Measurements from ENCODE around the gene FAM3D. TPM values are rescaled to one million over a fixed set of nuclear protein-coding genes. Genes with fewer than 3 reads are reported as not detected.
"Not testable (repeated sequence)": the region's sequence is repeated elsewhere in the genome, so short reads cannot be mapped to it uniquely, and the experiment has no call there.

FAM3D gene
- total RNA-seq, 2 donors from 2014 or later: 646 to 707 TPM

- Histone ChIP-seq H3K36me3 (no peaks in the 10 kb centered on the region), H3K9ac (ENCODE audit: low read depth in 2 of 2, low read length in 2 of 2) (no peak overlapping the region), H3K9me3 (no peaks in the 10 kb centered on the region), H3K4me3 (no peak overlapping the region), H3K27ac (no peak overlapping the region), H3K27me3 (no peaks in the 10 kb centered on the region), H3K4me1 (no peaks in the 10 kb centered on the region)
- no peak for DNase-seq
- no peak for TF ChIP-seq CTCF (IDR thresholded peaks at IDR 0.05)
- intact Hi-C loops (cut with DNase I): loop anchor here (5.0 kb wide), 1 partner anchor 65 kb away; no protein-coding TSS in a partner anchor
Measured at GRCh38 chr3:58707390-58707930, 40.9 kb upstream of the FAM3D start.

GRCh38 chr3:58706395-58707167 is 40.0 kb upstream of the FAM3D start:
- Histone ChIP-seq H3K4me3 (no peak overlapping the region), H3K4me1 (no peaks in the 10 kb centered on the region), H3K27me3 (no peaks in the 10 kb centered on the region), H3K36me3 (no peaks in the 10 kb centered on the region), H3K9me3 (no peaks in the 10 kb centered on the region), H3K27ac (no peak overlapping the region), H3K9ac (ENCODE audit: low read depth in 2 of 2, low read length in 2 of 2) (no peak overlapping the region)
- TF ChIP-seq CTCF (IDR thresholded peaks at IDR 0.05): no peak
- DNase-seq: no peak
- intact Hi-C loops (cut with DNase I): loop anchor here (5.0 kb wide), 1 partner anchor 64 kb away; no protein-coding TSS in a partner anchor

- H3K27ac ChIP-seq: no peak overlapping the region
- no peak overlapping the region for H3K9ac ChIP-seq (ENCODE audit: low read depth in 2 of 2, low read length in 2 of 2)
- H3K4me1 ChIP-seq: no peaks in the 10 kb centered on the region
- intact Hi-C loops (cut with DNase I): loop anchor here (5.0 kb wide), 1 partner anchor 62 kb away; no protein-coding TSS in a partner anchor
- no peak for TF ChIP-seq CTCF (IDR thresholded peaks at IDR 0.05)
- no peak overlapping the region for H3K4me3 ChIP-seq
- no peak for DNase-seq
- H3K36me3 ChIP-seq: no peaks in the 10 kb centered on the region
- no peaks in the 10 kb centered on the region for H3K9me3 ChIP-seq
- H3K27me3 ChIP-seq: no peaks in the 10 kb centered on the region
Measured at GRCh38 chr3:58704745-58705144, 38.2 kb upstream of the FAM3D start.

GRCh38 chr3:58704304-58704703 is 37.7 kb upstream of the FAM3D start:
- H3K9ac ChIP-seq (ENCODE audit: low read depth in 2 of 2, low read length in 2 of 2); H3K27me3 ChIP-seq: not testable (repeated sequence)

GRCh38 chr3:58698246-58698645 is 31.7 kb upstream of the FAM3D start:
- no peaks in the 10 kb centered on the region for H3K9me3 ChIP-seq
- H3K4me1 ChIP-seq: peaks cover 6% of the 10 kb centered on the region
- no peaks in the 10 kb centered on the region for H3K36me3 ChIP-seq
- H3K4me3 ChIP-seq: no peak overlapping the region
- H3K9ac ChIP-seq (ENCODE audit: low read depth in 2 of 2, low read length in 2 of 2): no peak overlapping the region
- no peak for DNase-seq
- TF ChIP-seq CTCF (IDR thresholded peaks at IDR 0.05): no peak
- peak overlapping the region; percentile 80 for H3K27ac ChIP-seq
- intact Hi-C loops (cut with DNase I): no loop called here
- H3K27me3 ChIP-seq: no peaks in the 10 kb centered on the region

More at GRCh38 chr3:58704304-58704703, 37.7 kb upstream of the FAM3D start:
- H3K27ac ChIP-seq: peak overlapping the region; percentile 14
- H3K4me3 ChIP-seq; H3K36me3 ChIP-seq; intact Hi-C loops (cut with DNase I); H3K9me3 ChIP-seq; H3K4me1 ChIP-seq; DNase-seq: not testable (repeated sequence)

- H3K27me3 ChIP-seq: no peaks in the 10 kb centered on the region
- no peaks in the 10 kb centered on the region for H3K9me3 ChIP-seq
- H3K36me3 ChIP-seq: no peaks in the 10 kb centered on the region
- intact Hi-C loops (cut with DNase I): no loop called here
- peak overlapping the region; percentile 80 for H3K27ac ChIP-seq
- no peak overlapping the region for H3K9ac ChIP-seq (ENCODE audit: low read depth in 2 of 2, low read length in 2 of 2)
- H3K4me3 ChIP-seq: no peak overlapping the region
- DNase-seq: no peak
- TF ChIP-seq CTCF (IDR thresholded peaks at IDR 0.05): no peak
- peaks cover 6% of the 10 kb centered on the region for H3K4me1 ChIP-seq
Measured at GRCh38 chr3:58697561-58697960, 31.0 kb upstream of the FAM3D start.

GRCh38 chr3:58696813-58697212 is 30.2 kb upstream of the FAM3D start:
- H3K9me3 ChIP-seq; H3K27me3 ChIP-seq; H3K4me3 ChIP-seq; H3K36me3 ChIP-seq; intact Hi-C loops (cut with DNase I); H3K4me1 ChIP-seq; DNase-seq: not testable (repeated sequence)
- H3K9ac ChIP-seq (ENCODE audit: low read depth in 2 of 2, low read length in 2 of 2): peak overlapping the region in 1 of 2 donors; percentile 44
- peak overlapping the region; percentile 80 for H3K27ac ChIP-seq
